A172 (cell line): ENCODE data around the gene ALDH1B1. TPM values are rescaled to one million over a fixed set of nuclear protein-coding genes. Genes with fewer than 3 reads are reported as not detected.
"Not testable (repeated sequence)": the region's sequence is repeated elsewhere in the genome, so short reads cannot be mapped to it uniquely, and the experiment has no call there.

ENCODE experiments used
- DNase-seq: peaks from one replicate; pipeline ENCODE4 v3.0.0-alpha.2; 2015; ENCODE audit warnings: low spot score
- total RNA-seq: library from RNA; depleted of rRNA; stranded (reverse); fragments of >200 nt; shearing (Covaris generic); gene quantifications from 2 replicates; pipeline ENCODE4 v1.2.3, GENCODE V29; 2014

ALDH1B1 gene
- total RNA-seq, 1 experiment from 2014 or later = 23.0 TPM

- DNase-seq = no peak
Measured at GRCh38 chr9:38387066-38387465, 5.4 kb upstream of the ALDH1B1 start.

- no peak for DNase-seq
Measured at GRCh38 chr9:38387751-38388150, 4.8 kb upstream of the ALDH1B1 start.

- DNase-seq = no peak
Measured at GRCh38 chr9:38388283-38389223, 3.9 kb upstream of the ALDH1B1 start.

- no peak for DNase-seq
Measured at GRCh38 chr9:38389313-38389712, 3.2 kb upstream of the ALDH1B1 start.

- no peak for DNase-seq
Measured at GRCh38 chr9:38390442-38390841, 2.1 kb upstream of the ALDH1B1 start.

- DNase-seq = no peak
Measured at GRCh38 chr9:38390851-38391250, 1.7 kb upstream of the ALDH1B1 start.

- no peak for DNase-seq
Measured at GRCh38 chr9:38391278-38392118, 1.0 kb upstream of the ALDH1B1 start.

GRCh38 chr9:38393128-38393796 is 760 bp downstream of the ALDH1B1 start:
- DNase-seq = no peak

- no peak for DNase-seq
Measured at GRCh38 chr9:38394416-38394815, 1.9 kb downstream of the ALDH1B1 start.

- no peak for DNase-seq
Measured at GRCh38 chr9:38395653-38396370, 3.3 kb downstream of the ALDH1B1 start.

- no peak for DNase-seq
Measured at GRCh38 chr9:38396371-38396671, 3.8 kb downstream of the ALDH1B1 start.

GRCh38 chr9:38399191-38399590 is 6.7 kb downstream of the ALDH1B1 start:
- DNase-seq = not testable (repeated sequence)

- no peak for DNase-seq
Measured at GRCh38 chr9:38401994-38402393, 9.5 kb downstream of the ALDH1B1 start.

- DNase-seq = no peak
Measured at GRCh38 chr9:38404314-38404713, 11.8 kb downstream of the ALDH1B1 start.

- DNase-seq = no peak
Measured at GRCh38 chr9:38405785-38406184, 13.3 kb downstream of the ALDH1B1 start.

- no peak for DNase-seq
Measured at GRCh38 chr9:38406476-38407186, 14.1 kb downstream of the ALDH1B1 start.

GRCh38 chr9:38408719-38409118 is 16.2 kb downstream of the ALDH1B1 start:
- DNase-seq = no peak

GRCh38 chr9:38412751-38413150 is 20.2 kb downstream of the ALDH1B1 start:
- DNase-seq = no peak

GRCh38 chr9:38413283-38413682 is 20.8 kb downstream of the ALDH1B1 start:
- no peak for DNase-seq

GRCh38 chr9:38414040-38414723 is 21.7 kb downstream of the ALDH1B1 start:
- DNase-seq = no peak
